K562 (cell line): ENCODE measurements around the gene BRPF1. TPM values are rescaled to one million over a fixed set of nuclear protein-coding genes. Genes with fewer than 3 reads are reported as not detected.

Source experiments
- CAMTA2 ChIP-seq: fragments of 250-450 bp; sonication (Bioruptor Pico); conservative IDR thresholded peaks from 2 replicates; pipeline ENCODE4 v1.5.1; 2022
- CBX3 ChIP-seq, 2 experiments: IDR thresholded peaks; 1 replicate in 1 of 2; 2 replicates in 1 of 2; pipeline ENCODE4 v1.6.1; 2012; ENCODE audit warnings: inconsistent platforms in 2 of 2, low read length in 2 of 2, borderline replicate concordance in 1 of 2, control low read depth in 1 of 2
- CCNT2 ChIP-seq: IDR thresholded peaks from 2 replicates; pipeline ENCODE4 v1.6.1; 2011; ENCODE audit warnings: borderline replicate concordance, low read depth, mild to moderate bottlenecking, moderate library complexity, mixed read lengths, low read length; ENCODE audit not compliant: insufficient read length; ENCODE audit errors: extremely low read depth
- CSDE1 ChIP-seq, 2 experiments: fragments of 450-650 bp; IDR thresholded peaks; 2 replicates each; pipeline ENCODE4 v1.6.1; 2016; ENCODE audit warnings: mild to moderate bottlenecking in 1 of 2
- POLR2G ChIP-seq: fragments of 200-400 bp; formaldehyde crosslinking; IDR thresholded peaks from 2 replicates; pipeline ENCODE4 v1.6.1; 2017; ENCODE audit warnings: low read depth, mild to moderate bottlenecking, antibody characterized with exemption, low read length, moderate library complexity
- RAD51 ChIP-seq: fragments of 450-650 bp; IDR thresholded peaks from 2 replicates; pipeline ENCODE4 v1.7.1; 2016; ENCODE audit warnings: low read depth, mild to moderate bottlenecking, borderline replicate concordance
- SETDB1 ChIP-seq: IDR thresholded peaks from one replicate; pipeline ENCODE4 v1.6.1; 2012; ENCODE audit warnings: low read length, control low read depth, inconsistent platforms
- TRIM24 ChIP-seq, 2 experiments: fragments of 450-650 bp; IDR thresholded peaks; 2 replicates each; pipeline ENCODE4 v1.6.1; 2016
- ZBTB7A ChIP-seq: IDR thresholded peaks from 2 replicates; pipeline ENCODE4 v1.6.1; 2011; ENCODE audit warnings: low read depth, mild to moderate bottlenecking, low read length, moderate library complexity, borderline replicate concordance; ENCODE audit not compliant: control insufficient read depth
- ZC3H4 ChIP-seq: sonication (generic); formaldehyde crosslinking; IDR thresholded peaks from 2 replicates; pipeline ENCODE4 v1.9.0; 2021; ENCODE audit warnings: missing genetic modification reagents, borderline replicate concordance
- ZNF143 ChIP-seq: sonication (generic); formaldehyde crosslinking; IDR thresholded peaks from 2 replicates; pipeline ENCODE4 v1.9.0; 2022; ENCODE audit warnings: mild to moderate bottlenecking, missing genetic modification reagents
- ZNF354B ChIP-seq: fragments of 250-450 bp; sonication (Bioruptor Pico); IDR thresholded peaks from 2 replicates; pipeline ENCODE4 v1.4.0; 2020
- ZNF644 ChIP-seq: fragments of 200-800 bp; sonication (Bioruptor generic); IDR thresholded peaks from 2 replicates; pipeline ENCODE4 v1.6.1; 2016; ENCODE audit warnings: low read depth, missing genetic modification characterization, missing compliant biosample characterization
- polyA plus RNA-seq, 8 experiments: library from polyadenylated mRNA; depleted of rRNA in 4 of 8; stranded (reverse) in 5 of 8; unstranded in 3 of 8; fragments of >200 nt; fragmentation: Nextera tagmentation in 2 of 8; fragmentation: Illumina TruSeq in 1 of 8; extraction: Ambion mirVana in 2 of 8; extraction: Trizol in 1 of 8; gene quantifications; 2 replicates each; pipeline versions ENCODE4 v1.2.1 to v1.2.3, GENCODE V29; 2011 to 2014; ENCODE audit warnings: inconsistent platforms in 1 of 8, missing spikeins in 1 of 8
- total RNA-seq, 7 experiments: library from RNA; depleted of rRNA in 6 of 7; stranded (reverse); fragments of >200 nt in 6 of 7; fragmentation: Illumina TruSeq in 2 of 7; extraction: Trizol in 2 of 7; gene quantifications; 2 replicates each; pipeline versions ENCODE4 v1.2.1 to v1.2.3, GENCODE V29; 2011 to 2021; ENCODE audit warnings: low replicate concordance in 1 of 7
- TF ChIP-seq, protein P1 (sequence below): fragments of 450-650 bp; IDR thresholded peaks from 2 replicates; pipeline ENCODE4 v1.6.1; 2018; ENCODE audit not compliant: partially characterized antibody
- TF ChIP-seq, protein P2 (sequence below): sonication (generic); formaldehyde crosslinking; IDR thresholded peaks from 2 replicates; pipeline ENCODE4 v1.4.0; 2020; ENCODE audit warnings: mild to moderate bottlenecking, missing genetic modification reagents
- TF ChIP-seq, protein P3 (sequence below): sonication (generic); formaldehyde crosslinking; IDR thresholded peaks from 2 replicates; pipeline ENCODE4 v1.8.0; 2022; ENCODE audit warnings: missing genetic modification reagents, mild to moderate bottlenecking, moderate library complexity, borderline replicate concordance
- TF ChIP-seq, protein P4 (sequence below): fragments of 250-450 bp; sonication (Bioruptor Pico); IDR thresholded peaks from 2 replicates; pipeline ENCODE4 v1.4.0; 2020; ENCODE audit warnings: mild to moderate bottlenecking, moderate library complexity
- TF ChIP-seq, protein P5 (sequence below): fragments of 450-650 bp; IDR thresholded peaks from 2 replicates; pipeline ENCODE4 v1.6.1; 2016; ENCODE audit warnings: borderline replicate concordance

Gene BRPF1
- total and polyA plus RNA-seq, 9 of the 15 experiments (the other 6 are each of a cell fraction or from before 2014, with no cell fraction given), result 1.1 to 40.2 (median 23.5) TPM

DNA sequence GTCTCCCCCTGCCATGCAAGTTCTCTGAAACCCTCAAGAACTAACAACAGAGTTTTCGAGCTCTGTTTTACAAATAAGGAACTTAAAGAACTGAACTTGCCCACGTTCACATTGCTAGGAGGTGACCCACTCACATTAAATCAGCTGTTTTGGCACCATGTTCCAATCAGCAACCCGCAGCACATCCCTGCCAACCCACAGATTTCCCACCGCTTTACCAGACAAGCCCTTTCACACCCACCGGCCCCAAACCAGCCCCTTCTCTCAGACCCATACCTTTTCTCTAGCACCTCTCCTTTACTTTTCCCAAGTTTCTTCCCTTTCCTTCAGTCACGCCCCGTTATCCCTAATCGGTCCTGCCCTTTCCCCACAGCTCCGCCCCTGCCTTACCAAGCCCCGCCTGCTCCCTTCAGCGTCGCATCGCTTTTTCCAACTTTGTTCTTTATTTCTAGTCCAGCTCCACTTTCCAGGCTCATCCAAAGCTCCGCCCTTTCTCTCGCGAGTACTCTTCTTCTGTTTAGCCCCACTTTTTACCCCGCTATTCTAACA lies 804 bp upstream of the BRPF1 start (continued):
- TF ChIP-seq ZC3H4 (no peak), TRIM24 (IDR thresholded peaks at IDR 0.05) (no peak), ZNF143 (CRISPR knock-in tag) (no peak), CBX3 (IDR thresholded peaks at IDR 0.05; ENCODE audit: borderline replicate concordance in 1 of 2, low read length in 2 of 2) (no peak; a peak in 1 of 3 replicates), RAD51 (no peak), CSDE1 (IDR thresholded peaks at IDR 0.05) (no peak), SETDB1 (no peak), CAMTA2 (no peak), ZNF354B (CRISPR knock-in tag) (no peak), POLR2G (no peak), ZBTB7A (no peak), ZNF644 (tag) (no peak), CCNT2 (no peak)
- TF ChIP-seq, protein P1, sequence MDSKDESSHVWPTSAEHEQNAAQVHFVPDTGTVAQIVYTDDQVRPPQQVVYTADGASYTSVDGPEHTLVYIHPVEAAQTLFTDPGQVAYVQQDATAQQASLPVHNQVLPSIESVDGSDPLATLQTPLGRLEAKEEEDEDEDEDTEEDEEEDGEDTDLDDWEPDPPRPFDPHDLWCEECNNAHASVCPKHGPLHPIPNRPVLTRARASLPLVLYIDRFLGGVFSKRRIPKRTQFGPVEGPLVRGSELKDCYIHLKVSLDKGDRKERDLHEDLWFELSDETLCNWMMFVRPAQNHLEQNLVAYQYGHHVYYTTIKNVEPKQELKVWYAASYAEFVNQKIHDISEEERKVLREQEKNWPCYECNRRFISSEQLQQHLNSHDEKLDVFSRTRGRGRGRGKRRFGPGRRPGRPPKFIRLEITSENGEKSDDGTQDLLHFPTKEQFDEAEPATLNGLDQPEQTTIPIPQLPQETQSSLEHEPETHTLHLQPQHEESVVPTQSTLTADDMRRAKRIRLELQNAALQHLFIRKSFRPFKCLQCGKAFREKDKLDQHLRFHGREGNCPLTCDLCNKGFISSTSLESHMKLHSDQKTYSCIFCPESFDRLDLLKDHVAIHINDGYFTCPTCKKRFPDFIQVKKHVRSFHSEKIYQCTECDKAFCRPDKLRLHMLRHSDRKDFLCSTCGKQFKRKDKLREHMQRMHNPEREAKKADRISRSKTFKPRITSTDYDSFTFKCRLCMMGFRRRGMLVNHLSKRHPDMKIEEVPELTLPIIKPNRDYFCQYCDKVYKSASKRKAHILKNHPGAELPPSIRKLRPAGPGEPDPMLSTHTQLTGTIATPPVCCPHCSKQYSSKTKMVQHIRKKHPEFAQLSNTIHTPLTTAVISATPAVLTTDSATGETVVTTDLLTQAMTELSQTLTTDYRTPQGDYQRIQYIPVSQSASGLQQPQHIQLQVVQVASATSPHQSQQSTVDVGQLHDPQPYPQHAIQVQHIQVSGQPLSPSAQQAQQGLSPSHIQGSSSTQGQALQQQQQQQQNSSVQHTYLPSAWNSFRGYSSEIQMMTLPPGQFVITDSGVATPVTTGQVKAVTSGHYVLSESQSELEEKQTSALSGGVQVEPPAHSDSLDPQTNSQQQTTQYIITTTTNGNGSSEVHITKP, result peak; percentile 49
- TF ChIP-seq, protein P2, sequence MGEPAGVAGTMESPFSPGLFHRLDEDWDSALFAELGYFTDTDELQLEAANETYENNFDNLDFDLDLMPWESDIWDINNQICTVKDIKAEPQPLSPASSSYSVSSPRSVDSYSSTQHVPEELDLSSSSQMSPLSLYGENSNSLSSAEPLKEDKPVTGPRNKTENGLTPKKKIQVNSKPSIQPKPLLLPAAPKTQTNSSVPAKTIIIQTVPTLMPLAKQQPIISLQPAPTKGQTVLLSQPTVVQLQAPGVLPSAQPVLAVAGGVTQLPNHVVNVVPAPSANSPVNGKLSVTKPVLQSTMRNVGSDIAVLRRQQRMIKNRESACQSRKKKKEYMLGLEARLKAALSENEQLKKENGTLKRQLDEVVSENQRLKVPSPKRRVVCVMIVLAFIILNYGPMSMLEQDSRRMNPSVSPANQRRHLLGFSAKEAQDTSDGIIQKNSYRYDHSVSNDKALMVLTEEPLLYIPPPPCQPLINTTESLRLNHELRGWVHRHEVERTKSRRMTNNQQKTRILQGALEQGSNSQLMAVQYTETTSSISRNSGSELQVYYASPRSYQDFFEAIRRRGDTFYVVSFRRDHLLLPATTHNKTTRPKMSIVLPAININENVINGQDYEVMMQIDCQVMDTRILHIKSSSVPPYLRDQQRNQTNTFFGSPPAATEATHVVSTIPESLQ (CRISPR knock-in tag), result no peak
- TF ChIP-seq, protein P3, sequence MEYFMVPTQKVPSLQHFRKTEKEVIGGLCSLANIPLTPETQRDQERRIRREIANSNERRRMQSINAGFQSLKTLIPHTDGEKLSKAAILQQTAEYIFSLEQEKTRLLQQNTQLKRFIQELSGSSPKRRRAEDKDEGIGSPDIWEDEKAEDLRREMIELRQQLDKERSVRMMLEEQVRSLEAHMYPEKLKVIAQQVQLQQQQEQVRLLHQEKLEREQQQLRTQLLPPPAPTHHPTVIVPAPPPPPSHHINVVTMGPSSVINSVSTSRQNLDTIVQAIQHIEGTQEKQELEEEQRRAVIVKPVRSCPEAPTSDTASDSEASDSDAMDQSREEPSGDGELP (CRISPR knock-in tag), result peak; percentile 66
- TF ChIP-seq, protein P4, sequence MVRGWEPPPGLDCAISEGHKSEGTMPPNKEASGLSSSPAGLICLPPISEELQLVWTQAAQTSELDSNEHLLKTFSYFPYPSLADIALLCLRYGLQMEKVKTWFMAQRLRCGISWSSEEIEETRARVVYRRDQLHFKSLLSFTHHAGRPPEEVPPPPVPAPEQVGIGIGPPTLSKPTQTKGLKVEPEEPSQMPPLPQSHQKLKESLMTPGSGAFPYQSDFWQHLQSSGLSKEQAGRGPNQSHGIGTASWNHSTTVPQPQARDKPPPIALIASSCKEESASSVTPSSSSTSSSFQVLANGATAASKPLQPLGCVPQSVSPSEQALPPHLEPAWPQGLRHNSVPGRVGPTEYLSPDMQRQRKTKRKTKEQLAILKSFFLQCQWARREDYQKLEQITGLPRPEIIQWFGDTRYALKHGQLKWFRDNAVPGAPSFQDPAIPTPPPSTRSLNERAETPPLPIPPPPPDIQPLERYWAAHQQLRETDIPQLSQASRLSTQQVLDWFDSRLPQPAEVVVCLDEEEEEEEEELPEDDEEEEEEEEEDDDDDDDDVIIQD (CRISPR knock-in tag), result no peak
- TF ChIP-seq, protein P5, sequence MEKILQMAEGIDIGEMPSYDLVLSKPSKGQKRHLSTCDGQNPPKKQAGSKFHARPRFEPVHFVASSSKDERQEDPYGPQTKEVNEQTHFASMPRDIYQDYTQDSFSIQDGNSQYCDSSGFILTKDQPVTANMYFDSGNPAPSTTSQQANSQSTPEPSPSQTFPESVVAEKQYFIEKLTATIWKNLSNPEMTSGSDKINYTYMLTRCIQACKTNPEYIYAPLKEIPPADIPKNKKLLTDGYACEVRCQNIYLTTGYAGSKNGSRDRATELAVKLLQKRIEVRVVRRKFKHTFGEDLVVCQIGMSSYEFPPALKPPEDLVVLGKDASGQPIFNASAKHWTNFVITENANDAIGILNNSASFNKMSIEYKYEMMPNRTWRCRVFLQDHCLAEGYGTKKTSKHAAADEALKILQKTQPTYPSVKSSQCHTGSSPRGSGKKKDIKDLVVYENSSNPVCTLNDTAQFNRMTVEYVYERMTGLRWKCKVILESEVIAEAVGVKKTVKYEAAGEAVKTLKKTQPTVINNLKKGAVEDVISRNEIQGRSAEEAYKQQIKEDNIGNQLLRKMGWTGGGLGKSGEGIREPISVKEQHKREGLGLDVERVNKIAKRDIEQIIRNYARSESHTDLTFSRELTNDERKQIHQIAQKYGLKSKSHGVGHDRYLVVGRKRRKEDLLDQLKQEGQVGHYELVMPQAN, result 0 out of 2 replicates have a peak, but pooled peaks have one; percentile 42
